CD4-positive, alpha-beta memory T cell (primary cell): Measurements from ENCODE around the gene TSPAN11. TPM values are rescaled to one million over a fixed set of nuclear protein-coding genes. Genes with fewer than 3 reads are reported as not detected.

Experiments used
- CTCF ChIA-PET: fragments of 350-600 bp; sonication (Branson Sonifier 250); formaldehyde crosslinking; loops from one replicate; lab custom pipeline; 2021; ENCODE audit warnings: inconsistent platforms; ENCODE audit not compliant: partially characterized antibody; lab: Charles Lee
- POLR2A ChIA-PET: fragments of 350-600 bp; sonication (Branson Sonifier 250); formaldehyde crosslinking; loops from one replicate; lab custom pipeline; 2021; ENCODE audit not compliant: partially characterized antibody; lab: Charles Lee
- DNase-seq, 5 donors: peaks; one replicate each; pipeline versions ENCODE4 v3.0.0 to v3.0.0-alpha.2; 2020 to 2022; ENCODE audit warnings: mixed read lengths in 1 of 5
- H3K27ac ChIP-seq: one replicate; pipeline ENCODE4 v1.7.0; 2013; ENCODE audit warnings: low read depth, low read length
- H3K27me3 ChIP-seq: 2 replicates; pipeline ENCODE4 v1.7.0; 2013; ENCODE audit warnings: mild to moderate bottlenecking, low read length, moderate library complexity; ENCODE audit not compliant: insufficient read depth
- H3K36me3 ChIP-seq: 2 replicates; pipeline ENCODE4 v1.7.0; 2013; ENCODE audit warnings: mild to moderate bottlenecking, low read length, moderate library complexity; ENCODE audit not compliant: insufficient read depth
- H3K4me1 ChIP-seq: 2 replicates; pipeline ENCODE4 v1.7.0; 2013; ENCODE audit warnings: mild to moderate bottlenecking, low read length, moderate library complexity; ENCODE audit not compliant: insufficient read depth
- H3K4me3 ChIP-seq, 2 donors: one replicate each; pipeline ENCODE4 v1.7.0; 2013; ENCODE audit warnings: low read length in 2 of 2, mild to moderate bottlenecking in 1 of 2
- H3K9me3 ChIP-seq, 2 donors: one replicate each; pipeline ENCODE4 v1.7.0; 2013; ENCODE audit warnings: low read length in 2 of 2, control low read depth in 1 of 2; ENCODE audit not compliant: control insufficient read depth in 1 of 2
- H3K27ac Mint-ChIP-seq, 7 donors: one replicate each; pipeline ENCODE4 v1.8.0; 2020 to 2021; ENCODE audit warnings: mixed read lengths in 7 of 7, mild to moderate bottlenecking in 6 of 7, inconsistent platforms in 3 of 7, moderate library complexity in 3 of 7
- H3K27me3 Mint-ChIP-seq, 2 donors: one replicate each; pipeline ENCODE4 v1.8.0; 2020 to 2021; ENCODE audit warnings: mixed read lengths in 2 of 2
- H3K36me3 Mint-ChIP-seq, 2 donors: one replicate each; pipeline ENCODE4 v1.8.0; 2020 to 2021; ENCODE audit warnings: mixed read lengths in 2 of 2, inconsistent platforms in 1 of 2, mild to moderate bottlenecking in 1 of 2
- H3K4me1 Mint-ChIP-seq, 4 donors: one replicate each; pipeline ENCODE4 v1.8.0; 2020 to 2021; ENCODE audit warnings: mixed read lengths in 4 of 4, mild to moderate bottlenecking in 1 of 4
- H3K4me3 Mint-ChIP-seq, 8 donors: one replicate each; pipeline ENCODE4 v1.8.0; 2020 to 2021; ENCODE audit warnings: mixed read lengths in 8 of 8, mild to moderate bottlenecking in 7 of 8, moderate library complexity in 6 of 8, inconsistent platforms in 3 of 8
- H3K9me3 Mint-ChIP-seq, 8 donors: one replicate each; pipeline ENCODE4 v1.8.0; 2020 to 2021; ENCODE audit warnings: mixed read lengths in 8 of 8, mild to moderate bottlenecking in 5 of 8, inconsistent platforms in 3 of 8, moderate library complexity in 1 of 8
- intact Hi-C: fragments of 100-400 bp; cut with micrococcal nuclease; formaldehyde crosslinking; loops from one replicate; pipeline ENCODE4 v1.15.1; 2023
- polyA plus RNA-seq, 2 donors: library from polyadenylated mRNA; unstranded; fragments of 300-500 nt; fragmentation: Illumina TruSeq; gene quantifications; one replicate each; pipeline ENCODE4 v1.2.3, GENCODE V29; 2021
- total RNA-seq, 2 experiments: library from RNA; stranded (reverse); gene quantifications; one replicate each; pipeline ENCODE4 v1.2.3, GENCODE V29; 2021

TSPAN11 gene
- total and polyA plus RNA-seq, 4 experiments from 2014 or later: not detected

GRCh38 chr12:30911207-30911606, 15.3 kb upstream of the TSPAN11 start:
- POLR2A ChIA-PET: no interaction called here
- H3K4me1 ChIP-seq: no peaks in the 10 kb centered on the region
- no peak overlapping the region for H3K4me3 ChIP-seq
- Mint-ChIP-seq H3K4me1 (no peaks in the 10 kb centered on the region), H3K27me3 (peaks cover 3 to 7% of the 10 kb centered on the region in 2 donors), H3K36me3 (no peaks in the 10 kb centered on the region), H3K27ac (no peak overlapping the region), H3K9me3 (no peaks in the 10 kb centered on the region), H3K4me3 (no peak overlapping the region)
- no peak for DNase-seq
- H3K36me3 ChIP-seq: no peaks in the 10 kb centered on the region
- H3K27me3 ChIP-seq: peaks cover 3% of the 10 kb centered on the region
- H3K9me3 ChIP-seq: no peaks in the 10 kb centered on the region
- CTCF ChIA-PET: no interaction called here
- intact Hi-C loops: no loop called here
- H3K27ac ChIP-seq: no peak overlapping the region

GRCh38 chr12:30913323-30913722, 13.2 kb upstream of the TSPAN11 start:
- no peak overlapping the region for H3K4me3 ChIP-seq

GRCh38 chr12:30914986-30915591, 11.5 kb upstream of the TSPAN11 start:
- no peaks in the 10 kb centered on the region for H3K4me1 Mint-ChIP-seq
- no peak overlapping the region for H3K27ac Mint-ChIP-seq
- H3K36me3 Mint-ChIP-seq: no peaks in the 10 kb centered on the region
- Histone ChIP-seq H3K4me1 (no peaks in the 10 kb centered on the region), H3K36me3 (no peaks in the 10 kb centered on the region), H3K27me3 (no peaks in the 10 kb centered on the region), H3K4me3 (no peak overlapping the region), H3K9me3 (no peaks in the 10 kb centered on the region), H3K27ac (no peak overlapping the region)
- peaks cover 5 to 6% of the 10 kb centered on the region in 2 donors for H3K27me3 Mint-ChIP-seq
- POLR2A ChIA-PET: no interaction called here
- H3K9me3 Mint-ChIP-seq: no peaks in the 10 kb centered on the region
- H3K4me3 Mint-ChIP-seq: no peak overlapping the region
- intact Hi-C loops: no loop called here
- CTCF ChIA-PET: no interaction called here
- no peak for DNase-seq

More at GRCh38 chr12:30913323-30913722, 13.2 kb upstream of the TSPAN11 start:
- H3K36me3 Mint-ChIP-seq: no peaks in the 10 kb centered on the region
- H3K27me3 Mint-ChIP-seq: peaks cover 3 to 5% of the 10 kb centered on the region in 2 donors
- intact Hi-C loops: no loop called here
- no peaks in the 10 kb centered on the region for H3K4me1 Mint-ChIP-seq
- no peak overlapping the region for H3K27ac Mint-ChIP-seq
- H3K9me3 Mint-ChIP-seq: no peaks in the 10 kb centered on the region
- POLR2A ChIA-PET: no interaction called here
- Histone ChIP-seq H3K27me3 (no peaks in the 10 kb centered on the region), H3K9me3 (no peaks in the 10 kb centered on the region), H3K27ac (no peak overlapping the region), H3K4me1 (no peaks in the 10 kb centered on the region), H3K36me3 (no peaks in the 10 kb centered on the region)
- H3K4me3 Mint-ChIP-seq: no peak overlapping the region
- CTCF ChIA-PET: no interaction called here
- DNase-seq: no peak

- no peak for DNase-seq
- peaks cover 32 to 37% of the 10 kb centered on the region in 2 donors for H3K27me3 Mint-ChIP-seq
- H3K27me3 ChIP-seq: no peaks in the 10 kb centered on the region
- no peaks in the 10 kb centered on the region for H3K4me1 ChIP-seq
- H3K4me3 Mint-ChIP-seq: no peak overlapping the region
- H3K4me1 Mint-ChIP-seq: no peaks in the 10 kb centered on the region
- no peak overlapping the region for H3K27ac Mint-ChIP-seq
- H3K4me3 ChIP-seq: no peak overlapping the region
- H3K36me3 Mint-ChIP-seq: no peaks in the 10 kb centered on the region
- intact Hi-C loops: no loop called here
- H3K9me3 Mint-ChIP-seq: peaks cover 0 to 7% (median 0%) of the 10 kb centered on the region in 8 donors
- H3K27ac ChIP-seq: no peak overlapping the region
- H3K36me3 ChIP-seq: no peaks in the 10 kb centered on the region
- ChIA-PET CTCF (no interaction called here), POLR2A (no interaction called here)
- H3K9me3 ChIP-seq: no peaks in the 10 kb centered on the region
Observed at GRCh38 chr12:30923057-30923456, 3.5 kb upstream of the TSPAN11 start.

- ChIA-PET CTCF (no interaction called here), POLR2A (no interaction called here)
- Mint-ChIP-seq H3K4me1 (no peaks in the 10 kb centered on the region), H3K36me3 (no peaks in the 10 kb centered on the region), H3K27me3 (peaks cover 37 to 55% of the 10 kb centered on the region in 2 donors), H3K27ac (no peak overlapping the region), H3K9me3 (peaks cover 0 to 7% (median 0%) of the 10 kb centered on the region in 8 donors), H3K4me3 (no peak overlapping the region)
- no peaks in the 10 kb centered on the region for H3K9me3 ChIP-seq
- H3K27me3 ChIP-seq: no peaks in the 10 kb centered on the region
- no peaks in the 10 kb centered on the region for H3K4me1 ChIP-seq
- H3K4me3 ChIP-seq: no peak overlapping the region
- H3K36me3 ChIP-seq: no peaks in the 10 kb centered on the region
- H3K27ac ChIP-seq: no peak overlapping the region
- DNase-seq: no peak
- intact Hi-C loops: no loop called here
Observed at GRCh38 chr12:30925607-30926242, 823 bp upstream of the TSPAN11 start.

GRCh38 chr12:30927222-30927611, 669 bp downstream of the TSPAN11 start:
- ChIA-PET POLR2A (no interaction called here), CTCF (no interaction called here)
- no peak overlapping the region for H3K27ac ChIP-seq
- no peaks in the 10 kb centered on the region for H3K9me3 ChIP-seq
- no peaks in the 10 kb centered on the region for H3K36me3 Mint-ChIP-seq
- no peak overlapping the region for H3K27ac Mint-ChIP-seq
- H3K4me1 ChIP-seq: no peaks in the 10 kb centered on the region
- H3K27me3 Mint-ChIP-seq: peaks cover 37 to 52% of the 10 kb centered on the region in 2 donors
- no peaks in the 10 kb centered on the region for H3K4me1 Mint-ChIP-seq
- peak overlapping the region in 3 of 8 donors; percentile 26 to 54 (median 30) for H3K4me3 Mint-ChIP-seq
- H3K27me3 ChIP-seq: no peaks in the 10 kb centered on the region
- no peaks in the 10 kb centered on the region for H3K36me3 ChIP-seq
- H3K9me3 Mint-ChIP-seq: peaks cover 0 to 7% (median 0%) of the 10 kb centered on the region in 8 donors
- DNase-seq: no peak
- intact Hi-C loops: no loop called here
- no peak overlapping the region for H3K4me3 ChIP-seq

- CTCF ChIA-PET: no interaction called here
- DNase-seq: no peak
- Mint-ChIP-seq H3K9me3 (peaks cover 0 to 2% (median 0%) of the 10 kb centered on the region in 8 donors), H3K27me3 (peaks cover 36 to 45% of the 10 kb centered on the region in 2 donors), H3K36me3 (no peaks in the 10 kb centered on the region), H3K27ac (no peak overlapping the region), H3K4me3 (no peak overlapping the region), H3K4me1 (no peaks in the 10 kb centered on the region)
- H3K4me3 ChIP-seq: no peak overlapping the region
- no peaks in the 10 kb centered on the region for H3K9me3 ChIP-seq
- no peaks in the 10 kb centered on the region for H3K36me3 ChIP-seq
- no peaks in the 10 kb centered on the region for H3K4me1 ChIP-seq
- POLR2A ChIA-PET: no interaction called here
- intact Hi-C loops: no loop called here
- no peak overlapping the region for H3K27ac ChIP-seq
- no peaks in the 10 kb centered on the region for H3K27me3 ChIP-seq
Observed at GRCh38 chr12:30928356-30929244, 2.1 kb downstream of the TSPAN11 start.
